Panc1 (cell line): ENCODE measurements around the gene IGF1R. TPM values are rescaled to one million over a fixed set of nuclear protein-coding genes. Genes with fewer than 3 reads are reported as not detected.

Experiments used
- ATAC-seq: fragments of 200-7000 bp; cut with Tn5 transposase; 2 replicates; pipeline ENCODE4 v1.9.1; 2020; ENCODE audit warnings: mild to moderate bottlenecking, moderate library complexity
- BruUV-seq: library from RNA; stranded (reverse); fragments of 400-500 nt; replicated peaks from 2 replicates; lab custom pipeline; 2021; lab: Mats Ljungman, UMichigan
- CTCF ChIA-PET: fragments of 300-600 bp; sonication (Branson Sonifier 250); formaldehyde crosslinking; loops from one replicate; lab custom pipeline; 2022; ENCODE audit warnings: antibody characterized with exemption; lab: Charles Lee
- POLR2A ChIA-PET: fragments of 300-600 bp; sonication (Branson Sonifier 250); formaldehyde crosslinking; loops from one replicate; lab custom pipeline; 2022; ENCODE audit warnings: antibody characterized with exemption; lab: Charles Lee
- DNase-seq: peaks from one replicate; pipeline ENCODE4 v3.0.0-alpha.2; 2010; ENCODE audit warnings: low read depth, low spot score
- H3K27ac ChIP-seq: 2 replicates; pipeline ENCODE4 v1.5.1; 2011; ENCODE audit warnings: mild to moderate bottlenecking, low read length, inconsistent platforms
- H3K27me3 ChIP-seq: fragments of 200-500 bp; sonication (Bioruptor generic); 2 replicates; pipeline ENCODE4 v1.6.0; 2014; ENCODE audit warnings: low read length, inconsistent platforms; ENCODE audit not compliant: control insufficient read depth, insufficient read depth
- H3K36me3 ChIP-seq: fragments of 200-500 bp; sonication (Bioruptor generic); 2 replicates; pipeline ENCODE4 v1.5.1; 2014; ENCODE audit warnings: inconsistent platforms, mild to moderate bottlenecking, low read length, moderate library complexity; ENCODE audit not compliant: control insufficient read depth, insufficient read depth
- H3K4me1 ChIP-seq: 2 replicates; pipeline ENCODE4 v1.5.1; 2011; ENCODE audit warnings: inconsistent platforms, mild to moderate bottlenecking, low read length, moderate library complexity; ENCODE audit not compliant: control insufficient read depth, insufficient read depth
- H3K4me3 ChIP-seq, 2 experiments: 2 replicates each; pipeline ENCODE4 v1.5.1; 2011 to 2012; ENCODE audit warnings: low read depth in 2 of 2, low read length in 2 of 2, mild to moderate bottlenecking in 2 of 2, inconsistent platforms in 1 of 2, moderate library complexity in 1 of 2
- H3K9me3 ChIP-seq: fragments of 200-500 bp; sonication (Bioruptor generic); 2 replicates; pipeline ENCODE4 v1.5.1; 2014; ENCODE audit warnings: low read depth, mild to moderate bottlenecking, inconsistent platforms, low read length, moderate library complexity; ENCODE audit not compliant: control insufficient read depth, insufficient read depth
- POLR2AphosphoS5 ChIP-seq: IDR thresholded peaks from 2 replicates; pipeline ENCODE4 v1.6.1; 2012; ENCODE audit warnings: mild to moderate bottlenecking, low read depth, low read length, moderate library complexity
- SIN3A ChIP-seq: IDR thresholded peaks from 2 replicates; pipeline ENCODE4 v1.6.1; 2012; ENCODE audit warnings: low read depth, mild to moderate bottlenecking, low read length, moderate library complexity, borderline replicate concordance; ENCODE audit not compliant: insufficient read depth
- TCF7L2 ChIP-seq: IDR thresholded peaks from 2 replicates; pipeline ENCODE4 v1.6.1; 2011; ENCODE audit warnings: mild to moderate bottlenecking, low read depth, low read length, inconsistent platforms
- in situ Hi-C: cut with HindIII; loops from 2 replicates; pipeline ENCODE4 v1.10.0; 2016; ENCODE audit warnings: low sequenced_read_pairs, low pct_unique_long_range_greater_than_20kb
- intact Hi-C: fragments of 100-400 bp; cut with micrococcal nuclease; formaldehyde crosslinking; loops from one replicate; pipeline ENCODE4 v1.10.0; 2022; ENCODE audit not compliant: unreplicated experiment
- total RNA-seq: library from RNA; stranded (reverse); gene quantifications from one replicate; pipeline ENCODE4 v1.2.1, GENCODE V29; 2021; ENCODE audit not compliant: unreplicated experiment
- TF ChIP-seq, protein P1 (sequence below): fragments of 450-650 bp; IDR thresholded peaks from 2 replicates; pipeline ENCODE4 v1.5.1; 2017; ENCODE audit warnings: mild to moderate bottlenecking
- TF ChIP-seq, protein P2 (sequence below), 2 experiments: IDR thresholded peaks; 2 replicates each; pipeline ENCODE4 v1.6.1; 2011 to 2012; ENCODE audit warnings: low read depth in 2 of 2, control low read depth in 1 of 2, low read length in 1 of 2, mild to moderate bottlenecking in 1 of 2, moderate library complexity in 1 of 2; ENCODE audit not compliant: insufficient read depth in 1 of 2

Gene IGF1R
- total RNA-seq, 1 experiment from 2014 or later, result 77.1 TPM

DNA sequence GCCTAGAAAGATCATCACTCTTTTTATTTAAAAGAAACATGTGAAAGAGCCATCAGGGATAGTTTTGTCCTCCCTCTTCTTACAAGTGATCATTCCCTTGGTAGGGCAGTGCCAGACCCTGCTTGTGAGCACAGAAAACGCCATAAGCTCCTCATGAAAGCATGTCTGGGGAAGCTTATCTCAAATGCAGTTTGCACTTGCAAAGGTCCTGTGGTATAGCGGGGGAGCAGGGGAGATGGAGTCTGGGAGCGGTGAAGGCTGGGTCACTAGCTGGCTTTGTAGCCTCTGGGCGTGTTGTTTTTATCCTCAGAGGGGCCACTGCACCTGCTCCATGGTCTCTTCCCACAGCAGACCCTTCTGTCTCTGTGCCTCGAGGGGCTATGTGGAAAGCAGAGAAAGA is 141.9 kb downstream of the IGF1R start:
- no TSS peak for BruUV-seq
- POLR2A ChIA-PET, result no interaction called here
- peak overlapping the region; percentile 72 for H3K27ac ChIP-seq

DNA sequence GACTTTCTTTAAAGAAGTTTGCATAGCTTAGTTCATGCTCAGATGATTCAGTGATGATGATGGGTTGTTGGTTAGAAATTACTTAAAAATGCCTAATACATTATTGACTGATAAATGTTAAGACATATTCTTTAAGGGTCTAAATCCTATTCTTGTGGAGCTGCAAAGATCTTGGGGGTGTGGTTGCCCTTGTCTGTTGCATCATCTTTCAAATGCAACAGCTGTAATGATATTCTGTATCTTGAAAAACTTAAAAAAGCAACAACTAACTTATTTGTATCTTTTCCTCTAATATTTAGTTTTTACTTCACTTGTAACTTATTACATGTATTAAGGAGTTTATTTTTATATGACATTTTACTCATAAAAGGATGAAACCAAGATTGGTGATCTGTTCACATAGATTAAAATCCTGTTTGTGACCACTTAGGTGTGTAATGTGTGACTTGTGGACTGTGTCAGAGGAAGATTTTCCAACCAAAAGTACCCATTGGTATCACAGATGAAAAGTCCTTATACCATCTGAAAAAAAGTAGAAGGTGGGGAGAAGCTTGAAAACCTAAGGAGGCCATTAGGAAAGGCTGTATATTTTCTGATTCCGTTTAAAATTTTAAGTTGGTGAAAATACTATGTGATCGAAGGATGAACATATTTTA is 142.8 kb downstream of the IGF1R start:
- in situ Hi-C loops (no loop called here), intact Hi-C loops (no loop called here)
- ChIA-PET CTCF (no interaction called here), POLR2A (no interaction called here)
- H3K36me3 ChIP-seq, result no peaks in the 10 kb centered on the region
- no peak for TF ChIP-seq SIN3A
- TF ChIP-seq, protein P1, sequence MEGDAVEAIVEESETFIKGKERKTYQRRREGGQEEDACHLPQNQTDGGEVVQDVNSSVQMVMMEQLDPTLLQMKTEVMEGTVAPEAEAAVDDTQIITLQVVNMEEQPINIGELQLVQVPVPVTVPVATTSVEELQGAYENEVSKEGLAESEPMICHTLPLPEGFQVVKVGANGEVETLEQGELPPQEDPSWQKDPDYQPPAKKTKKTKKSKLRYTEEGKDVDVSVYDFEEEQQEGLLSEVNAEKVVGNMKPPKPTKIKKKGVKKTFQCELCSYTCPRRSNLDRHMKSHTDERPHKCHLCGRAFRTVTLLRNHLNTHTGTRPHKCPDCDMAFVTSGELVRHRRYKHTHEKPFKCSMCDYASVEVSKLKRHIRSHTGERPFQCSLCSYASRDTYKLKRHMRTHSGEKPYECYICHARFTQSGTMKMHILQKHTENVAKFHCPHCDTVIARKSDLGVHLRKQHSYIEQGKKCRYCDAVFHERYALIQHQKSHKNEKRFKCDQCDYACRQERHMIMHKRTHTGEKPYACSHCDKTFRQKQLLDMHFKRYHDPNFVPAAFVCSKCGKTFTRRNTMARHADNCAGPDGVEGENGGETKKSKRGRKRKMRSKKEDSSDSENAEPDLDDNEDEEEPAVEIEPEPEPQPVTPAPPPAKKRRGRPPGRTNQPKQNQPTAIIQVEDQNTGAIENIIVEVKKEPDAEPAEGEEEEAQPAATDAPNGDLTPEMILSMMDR, result no peak
- BruUV-seq, result no TSS peak
- peak overlapping the region; percentile 72; the same call in 1 of the 2 replicates for H3K27ac ChIP-seq
- ATAC-seq (no peak), DNase-seq (no peak)
- H3K9me3 ChIP-seq, result no peaks in the 10 kb centered on the region
- H3K4me1 ChIP-seq, result peaks cover 96% of the 10 kb centered on the region
- no peaks in the 10 kb centered on the region for H3K27me3 ChIP-seq
- no peak overlapping the region for H3K4me3 ChIP-seq

More for the DNA sequence above, 141.9 kb downstream of the IGF1R start:
- Histone ChIP-seq H3K36me3 (no peaks in the 10 kb centered on the region), H3K9me3 (no peaks in the 10 kb centered on the region), H3K4me1 (peaks cover 93% of the 10 kb centered on the region), H3K4me3 (no peak overlapping the region), H3K27me3 (no peaks in the 10 kb centered on the region)
- no peak for ATAC-seq
- CTCF ChIA-PET, result interaction anchor here (1.1 kb wide), 1 partner anchor 61 kb away, joined by 3 read pairs; no protein-coding TSS in a partner anchor
- DNase-seq, result no peak
- TF ChIP-seq, protein P2, sequence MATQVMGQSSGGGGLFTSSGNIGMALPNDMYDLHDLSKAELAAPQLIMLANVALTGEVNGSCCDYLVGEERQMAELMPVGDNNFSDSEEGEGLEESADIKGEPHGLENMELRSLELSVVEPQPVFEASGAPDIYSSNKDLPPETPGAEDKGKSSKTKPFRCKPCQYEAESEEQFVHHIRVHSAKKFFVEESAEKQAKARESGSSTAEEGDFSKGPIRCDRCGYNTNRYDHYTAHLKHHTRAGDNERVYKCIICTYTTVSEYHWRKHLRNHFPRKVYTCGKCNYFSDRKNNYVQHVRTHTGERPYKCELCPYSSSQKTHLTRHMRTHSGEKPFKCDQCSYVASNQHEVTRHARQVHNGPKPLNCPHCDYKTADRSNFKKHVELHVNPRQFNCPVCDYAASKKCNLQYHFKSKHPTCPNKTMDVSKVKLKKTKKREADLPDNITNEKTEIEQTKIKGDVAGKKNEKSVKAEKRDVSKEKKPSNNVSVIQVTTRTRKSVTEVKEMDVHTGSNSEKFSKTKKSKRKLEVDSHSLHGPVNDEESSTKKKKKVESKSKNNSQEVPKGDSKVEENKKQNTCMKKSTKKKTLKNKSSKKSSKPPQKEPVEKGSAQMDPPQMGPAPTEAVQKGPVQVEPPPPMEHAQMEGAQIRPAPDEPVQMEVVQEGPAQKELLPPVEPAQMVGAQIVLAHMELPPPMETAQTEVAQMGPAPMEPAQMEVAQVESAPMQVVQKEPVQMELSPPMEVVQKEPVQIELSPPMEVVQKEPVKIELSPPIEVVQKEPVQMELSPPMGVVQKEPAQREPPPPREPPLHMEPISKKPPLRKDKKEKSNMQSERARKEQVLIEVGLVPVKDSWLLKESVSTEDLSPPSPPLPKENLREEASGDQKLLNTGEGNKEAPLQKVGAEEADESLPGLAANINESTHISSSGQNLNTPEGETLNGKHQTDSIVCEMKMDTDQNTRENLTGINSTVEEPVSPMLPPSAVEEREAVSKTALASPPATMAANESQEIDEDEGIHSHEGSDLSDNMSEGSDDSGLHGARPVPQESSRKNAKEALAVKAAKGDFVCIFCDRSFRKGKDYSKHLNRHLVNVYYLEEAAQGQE (IDR thresholded peaks at IDR 0.05; ENCODE audit: insufficient read depth in 1 of 2, low read depth in 2 of 2, low read length in 1 of 2), result no peak
- TF ChIP-seq, protein P1, result no peak
- no peak for TF ChIP-seq SIN3A
- no peak for TF ChIP-seq POLR2AphosphoS5
- no peak for TF ChIP-seq TCF7L2
- in situ Hi-C loops, result no loop called here
- intact Hi-C loops, result no loop called here
